ENCODE data around the gene P2RY2.

Gene P2RY2

GRCh38 chr11:73260127-73260457, 42.0 kb downstream of the P2RY2 start:
- Histone ChIP-seq H4K20me1 (ENCODE audit: control insufficient read depth, insufficient read depth, low read depth, low read length) (no peaks in the 10 kb centered on the region), H3K4me1 (ENCODE audit: control insufficient read depth, low read length) (no peaks in the 10 kb centered on the region), H3K36me3 (ENCODE audit: control insufficient read depth, low read length) (no peaks in the 10 kb centered on the region), H3K27me3 (ENCODE audit: control insufficient read depth, low read length) (peaks cover 19% of the 10 kb centered on the region; the same call in 1 of the 2 replicates), H3K27ac (ENCODE audit: low read depth, low read length) (no peak overlapping the region), H3K79me2 (ENCODE audit: control insufficient read depth, low read length) (no peaks in the 10 kb centered on the region), H3K9me3 (ENCODE audit: control insufficient read depth, insufficient read depth, low read length) (no peaks in the 10 kb centered on the region), H3K4me3 (ENCODE audit: low read length) (no peak overlapping the region), H3K9me2 (replicated peaks; ENCODE audit: control insufficient read depth, low read length) (no peaks in the 10 kb centered on the region), H3K4me2 (ENCODE audit: low read length) (no peak overlapping the region), H3F3A (ENCODE audit: control insufficient read depth, insufficient read depth) (no peaks in the 10 kb centered on the region)
- no peak for TF ChIP-seq EZH2phosphoT487 (IDR thresholded peaks at IDR 0.05; ENCODE audit: borderline replicate concordance, low read length)
- no peak for TF ChIP-seq CTCF (IDR thresholded peaks at IDR 0.05; ENCODE audit: low read depth, low read length, poor library complexity, severe bottlenecking)

GRCh38 chr11:73262851-73263495, 44.9 kb downstream of the P2RY2 start:
- Histone ChIP-seq H3K27ac (ENCODE audit: low read depth, low read length) (no peak overlapping the region), H3K4me2 (ENCODE audit: low read length) (no peak overlapping the region), H3K79me2 (ENCODE audit: control insufficient read depth, low read length) (no peaks in the 10 kb centered on the region), H4K20me1 (ENCODE audit: control insufficient read depth, insufficient read depth, low read depth, low read length) (no peaks in the 10 kb centered on the region; the same call in 1 of the 2 replicates), H3K4me1 (ENCODE audit: control insufficient read depth, low read length) (no peaks in the 10 kb centered on the region), H3K36me3 (ENCODE audit: control insufficient read depth, low read length) (no peaks in the 10 kb centered on the region), H3K9me2 (replicated peaks; ENCODE audit: control insufficient read depth, low read length) (no peaks in the 10 kb centered on the region), H3K27me3 (ENCODE audit: control insufficient read depth, low read length) (peaks cover 42% of the 10 kb centered on the region; the same call in 1 of the 2 replicates), H3K9me3 (ENCODE audit: control insufficient read depth, insufficient read depth, low read length) (no peaks in the 10 kb centered on the region), H3F3A (ENCODE audit: control insufficient read depth, insufficient read depth) (no peaks in the 10 kb centered on the region), H3K4me3 (ENCODE audit: low read length) (no peak overlapping the region)
- TF ChIP-seq CTCF (IDR thresholded peaks at IDR 0.05; ENCODE audit: low read depth, low read length, poor library complexity, severe bottlenecking) = no peak
- no peak for TF ChIP-seq EZH2phosphoT487 (IDR thresholded peaks at IDR 0.05; ENCODE audit: borderline replicate concordance, low read length)

GRCh38 chr11:73263640-73264039, 45.6 kb downstream of the P2RY2 start:
- no peaks in the 10 kb centered on the region for H3F3A ChIP-seq (ENCODE audit: control insufficient read depth, insufficient read depth)
- H3K79me2 ChIP-seq (ENCODE audit: control insufficient read depth, low read length) = no peaks in the 10 kb centered on the region
- no peaks in the 10 kb centered on the region; the same call in 1 of the 2 replicates for H4K20me1 ChIP-seq (ENCODE audit: control insufficient read depth, insufficient read depth, low read depth, low read length)
- H3K27me3 ChIP-seq (ENCODE audit: control insufficient read depth, low read length) = peaks cover 44% of the 10 kb centered on the region; the same call in 1 of the 2 replicates
- H3K9me2 ChIP-seq (replicated peaks; ENCODE audit: control insufficient read depth, low read length) = no peaks in the 10 kb centered on the region
- H3K36me3 ChIP-seq (ENCODE audit: control insufficient read depth, low read length) = no peaks in the 10 kb centered on the region
- H3K4me3 ChIP-seq (ENCODE audit: low read length) = no peak overlapping the region
- no peaks in the 10 kb centered on the region for H3K9me3 ChIP-seq (ENCODE audit: control insufficient read depth, insufficient read depth, low read length)
- H3K4me2 ChIP-seq (ENCODE audit: low read length) = no peak overlapping the region
- no peaks in the 10 kb centered on the region for H3K4me1 ChIP-seq (ENCODE audit: control insufficient read depth, low read length)
- no peak overlapping the region for H3K27ac ChIP-seq (ENCODE audit: low read depth, low read length)
- no peak for TF ChIP-seq EZH2phosphoT487 (IDR thresholded peaks at IDR 0.05; ENCODE audit: borderline replicate concordance, low read length)
- TF ChIP-seq CTCF (IDR thresholded peaks at IDR 0.05; ENCODE audit: low read depth, low read length, poor library complexity, severe bottlenecking) = no peak

All from DOHH2 (cell line).